ENCODE data around the gene ICE1. TPM values are rescaled to one million over a fixed set of nuclear protein-coding genes. Genes with fewer than 3 reads are reported as not detected.

The ICE1 gene
- total RNA-seq, 1 experiment from 2014 or later = 27.8 TPM

DNA sequence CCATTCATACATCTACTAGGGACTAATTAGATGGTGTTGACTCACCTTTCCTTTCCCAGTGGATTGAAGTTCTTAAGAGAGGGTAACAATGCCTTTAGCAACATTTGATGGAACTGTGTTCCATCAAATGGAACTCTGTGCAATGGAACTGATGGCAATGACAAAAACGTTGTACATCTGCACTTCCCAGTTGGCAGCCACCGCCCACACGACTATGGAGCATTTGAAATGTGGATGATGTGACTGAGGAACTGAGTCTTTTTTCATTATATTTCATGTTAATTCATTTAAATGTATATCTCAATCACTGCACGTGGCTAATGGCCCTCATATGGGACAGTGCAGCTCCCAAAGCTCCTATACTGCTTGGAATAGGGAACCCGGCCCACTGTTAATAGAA lies 39.0 kb upstream of the ICE1 start:
- no peaks in the 10 kb centered on the region for H3K36me3 Mint-ChIP-seq (ENCODE audit: insufficient read depth, unreplicated experiment)
- peaks cover 12% of the 10 kb centered on the region for H3K27me3 Mint-ChIP-seq (ENCODE audit: unreplicated experiment)
- intact Hi-C loops (cut with micrococcal nuclease; ENCODE audit: unreplicated experiment) = no loop called here
- no peak for TF ChIP-seq CTCF (IDR thresholded peaks at IDR 0.05; ENCODE audit: unreplicated experiment)
- CTCF ChIA-PET = no interaction called here
- H3K9me3 Mint-ChIP-seq (ENCODE audit: low read depth, unreplicated experiment) = peaks cover 9% of the 10 kb centered on the region
- H3K4me1 Mint-ChIP-seq (ENCODE audit: low read depth, unreplicated experiment) = no peaks in the 10 kb centered on the region
- no peak overlapping the region for H3K27ac Mint-ChIP-seq (ENCODE audit: unreplicated experiment)
- no TSS peak for BruUV-seq (replicated peaks)
- DNase-seq = no peak
- H3K4me3 Mint-ChIP-seq (ENCODE audit: low read depth, unreplicated experiment) = no peak overlapping the region

- CTCF ChIA-PET = no interaction called here
- TF ChIP-seq CTCF (IDR thresholded peaks at IDR 0.05; ENCODE audit: unreplicated experiment) = no peak
- Mint-ChIP-seq H3K27ac (ENCODE audit: unreplicated experiment) (no peak overlapping the region), H3K4me3 (ENCODE audit: low read depth, unreplicated experiment) (no peak overlapping the region), H3K27me3 (ENCODE audit: unreplicated experiment) (peaks cover 12% of the 10 kb centered on the region), H3K9me3 (ENCODE audit: low read depth, unreplicated experiment) (peaks cover 6% of the 10 kb centered on the region), H3K36me3 (ENCODE audit: insufficient read depth, unreplicated experiment) (no peaks in the 10 kb centered on the region), H3K4me1 (ENCODE audit: low read depth, unreplicated experiment) (no peaks in the 10 kb centered on the region)
- no peak for DNase-seq
- no TSS peak for BruUV-seq (replicated peaks)
- intact Hi-C loops (cut with micrococcal nuclease; ENCODE audit: unreplicated experiment) = no loop called here
Observed at GRCh38 chr5:5384660-5385330, 37.7 kb upstream of the ICE1 start.

DNA sequence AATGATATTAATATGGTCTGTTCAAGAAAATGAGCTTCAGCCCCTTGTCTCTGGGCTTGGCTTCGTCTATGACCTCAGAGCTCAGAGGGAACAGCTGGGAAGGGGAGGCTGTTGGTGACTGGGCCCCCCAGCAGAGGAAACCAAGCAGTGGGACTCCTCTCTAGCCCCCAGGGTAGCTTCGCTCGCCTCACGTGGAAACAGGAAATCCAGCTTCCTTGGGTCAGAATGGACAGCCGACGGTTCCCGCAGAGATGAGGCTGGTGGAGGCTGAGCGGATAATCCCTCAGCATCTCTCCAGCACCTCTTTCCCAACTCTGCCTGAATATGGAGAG lies 37.2 kb upstream of the ICE1 start:
- H3K4me1 Mint-ChIP-seq (ENCODE audit: low read depth, unreplicated experiment) = no peaks in the 10 kb centered on the region
- no peak for DNase-seq
- BruUV-seq (replicated peaks) = no TSS peak
- intact Hi-C loops (cut with micrococcal nuclease; ENCODE audit: unreplicated experiment) = no loop called here
- peaks cover 12% of the 10 kb centered on the region for H3K27me3 Mint-ChIP-seq (ENCODE audit: unreplicated experiment)
- no peak overlapping the region for H3K4me3 Mint-ChIP-seq (ENCODE audit: low read depth, unreplicated experiment)
- no peak for TF ChIP-seq CTCF (IDR thresholded peaks at IDR 0.05; ENCODE audit: unreplicated experiment)
- CTCF ChIA-PET = no interaction called here
- H3K36me3 Mint-ChIP-seq (ENCODE audit: insufficient read depth, unreplicated experiment) = no peaks in the 10 kb centered on the region
- H3K9me3 Mint-ChIP-seq (ENCODE audit: low read depth, unreplicated experiment) = peaks cover 6% of the 10 kb centered on the region
- no peak overlapping the region for H3K27ac Mint-ChIP-seq (ENCODE audit: unreplicated experiment)

DNA sequence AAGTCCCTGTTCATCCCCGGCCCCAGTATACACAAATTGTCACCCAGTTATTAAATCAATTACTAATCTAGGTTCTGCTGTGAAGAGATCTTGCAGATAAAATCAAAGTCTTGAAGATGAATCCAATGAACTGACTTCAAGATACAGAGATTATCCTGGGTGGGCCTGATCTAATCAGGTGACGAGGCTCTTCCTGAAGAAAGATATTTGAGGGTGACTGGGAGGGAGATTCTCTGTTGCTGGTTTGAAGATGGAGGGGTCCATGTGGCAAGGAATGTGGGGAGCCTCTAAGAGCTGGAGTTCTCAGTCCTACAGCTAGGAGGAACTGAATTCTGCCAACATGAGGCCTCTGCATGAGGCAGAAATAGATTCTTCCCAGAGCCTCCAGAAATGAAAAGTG lies 36.1 kb upstream of the ICE1 start:
- intact Hi-C loops (cut with micrococcal nuclease; ENCODE audit: unreplicated experiment) = no loop called here
- no peaks in the 10 kb centered on the region for H3K36me3 Mint-ChIP-seq (ENCODE audit: insufficient read depth, unreplicated experiment)
- peaks cover 11% of the 10 kb centered on the region for H3K27me3 Mint-ChIP-seq (ENCODE audit: unreplicated experiment)
- H3K4me3 Mint-ChIP-seq (ENCODE audit: low read depth, unreplicated experiment) = no peak overlapping the region
- TF ChIP-seq CTCF (IDR thresholded peaks at IDR 0.05; ENCODE audit: unreplicated experiment) = no peak
- H3K9me3 Mint-ChIP-seq (ENCODE audit: low read depth, unreplicated experiment) = peaks cover 6% of the 10 kb centered on the region
- DNase-seq = no peak
- H3K4me1 Mint-ChIP-seq (ENCODE audit: low read depth, unreplicated experiment) = no peaks in the 10 kb centered on the region
- no peak overlapping the region for H3K27ac Mint-ChIP-seq (ENCODE audit: unreplicated experiment)
- CTCF ChIA-PET = no interaction called here
- BruUV-seq (replicated peaks) = no TSS peak

Data from Calu3 (cell line).